HCT116 (cell line): Measurements from ENCODE around the gene CS.

Experiments used
- CEBPB ChIP-seq: IDR thresholded peaks from 2 replicates; pipeline ENCODE4 v1.6.1; 2012; ENCODE audit warnings: low read depth
- EZH2 ChIP-seq: fragments of 200-600 bp; sonication (generic); IDR thresholded peaks from 2 replicates; pipeline ENCODE4 v1.6.1; 2017; ENCODE audit warnings: antibody characterized with exemption, mixed run types
- EZH2phosphoT487 ChIP-seq: fragments of 200-600 bp; IDR thresholded peaks from 2 replicates; pipeline ENCODE4 v1.6.1; 2018; ENCODE audit warnings: antibody characterized with exemption, borderline replicate concordance
- FOSL1 ChIP-seq: IDR thresholded peaks from 2 replicates; pipeline ENCODE4 v1.6.1; 2012; ENCODE audit warnings: low read depth
- JUND ChIP-seq: IDR thresholded peaks from 2 replicates; pipeline ENCODE4 v1.6.1; 2012
- POLR2A ChIP-seq: IDR thresholded peaks from 2 replicates; pipeline ENCODE4 v1.7.0; 2011; ENCODE audit warnings: borderline replicate concordance; ENCODE audit not compliant: insufficient read depth, insufficient read length; ENCODE audit errors: extremely low read depth
- POLR2AphosphoS5 ChIP-seq: IDR thresholded peaks from 2 replicates; pipeline ENCODE4 v1.6.1; 2011; ENCODE audit warnings: mild to moderate bottlenecking, low read depth, low read length, moderate library complexity
- RAD21 ChIP-seq: IDR thresholded peaks from 2 replicates; pipeline ENCODE4 v1.6.1; 2012; ENCODE audit warnings: low read depth, mild to moderate bottlenecking
- SIN3A ChIP-seq: IDR thresholded peaks from 2 replicates; pipeline ENCODE4 v1.6.1; 2012; ENCODE audit warnings: low read depth
- YY1 ChIP-seq: IDR thresholded peaks from 2 replicates; pipeline ENCODE4 v1.6.1; 2011; ENCODE audit warnings: low read length, low read depth, moderate library complexity, mild to moderate bottlenecking; ENCODE audit not compliant: insufficient replicate concordance; ENCODE audit errors: extremely low read depth
- TF ChIP-seq, protein P1 (sequence below), 3 experiments: fragments of 200-600 bp in 1 of 3; sonication (generic) in 1 of 3; IDR thresholded peaks in 2 of 3; conservative IDR thresholded peaks in 1 of 3; 2 replicates each; pipeline ENCODE4 v1.5.1; 2012 to 2017; ENCODE audit warnings: low read depth in 2 of 3, low read length in 2 of 3, antibody characterized with exemption in 1 of 3, borderline replicate concordance in 1 of 3, control low read depth in 1 of 3, mild to moderate bottlenecking in 1 of 3, mixed read lengths in 1 of 3, mixed run types in 1 of 3, moderate library complexity in 1 of 3; ENCODE audit not compliant: insufficient read depth in 1 of 3
- TF ChIP-seq, protein P2 (sequence below): IDR thresholded peaks from 2 replicates; pipeline ENCODE4 v1.6.1; 2012
- TF ChIP-seq, protein P3 (sequence below): IDR thresholded peaks from 2 replicates; pipeline ENCODE4 v1.6.1; 2012; ENCODE audit warnings: low read depth

DNA sequence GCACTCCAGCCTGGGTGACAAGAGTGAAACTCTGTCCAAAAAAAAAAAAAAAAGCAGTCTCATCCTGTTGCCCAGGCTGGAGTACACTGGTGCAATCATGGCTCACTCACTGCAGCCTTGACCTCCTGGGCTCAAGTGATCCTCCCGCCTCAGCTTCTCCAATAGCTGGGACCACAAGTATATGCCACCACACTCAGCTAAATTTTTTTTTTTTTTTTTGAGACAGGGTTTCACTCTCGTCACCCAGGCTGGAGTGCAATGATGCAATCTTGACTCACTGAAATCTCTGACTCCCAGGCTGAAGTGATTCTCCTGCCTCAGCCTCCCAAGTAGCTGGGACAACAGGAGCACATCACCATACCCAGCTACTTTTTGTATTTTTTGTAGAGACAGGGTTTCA is 20.9 kb upstream of the CS start:
- TF ChIP-seq POLR2A: no peak
- TF ChIP-seq EZH2: no peak
- TF ChIP-seq POLR2AphosphoS5: no peak
- TF ChIP-seq, protein P1, sequence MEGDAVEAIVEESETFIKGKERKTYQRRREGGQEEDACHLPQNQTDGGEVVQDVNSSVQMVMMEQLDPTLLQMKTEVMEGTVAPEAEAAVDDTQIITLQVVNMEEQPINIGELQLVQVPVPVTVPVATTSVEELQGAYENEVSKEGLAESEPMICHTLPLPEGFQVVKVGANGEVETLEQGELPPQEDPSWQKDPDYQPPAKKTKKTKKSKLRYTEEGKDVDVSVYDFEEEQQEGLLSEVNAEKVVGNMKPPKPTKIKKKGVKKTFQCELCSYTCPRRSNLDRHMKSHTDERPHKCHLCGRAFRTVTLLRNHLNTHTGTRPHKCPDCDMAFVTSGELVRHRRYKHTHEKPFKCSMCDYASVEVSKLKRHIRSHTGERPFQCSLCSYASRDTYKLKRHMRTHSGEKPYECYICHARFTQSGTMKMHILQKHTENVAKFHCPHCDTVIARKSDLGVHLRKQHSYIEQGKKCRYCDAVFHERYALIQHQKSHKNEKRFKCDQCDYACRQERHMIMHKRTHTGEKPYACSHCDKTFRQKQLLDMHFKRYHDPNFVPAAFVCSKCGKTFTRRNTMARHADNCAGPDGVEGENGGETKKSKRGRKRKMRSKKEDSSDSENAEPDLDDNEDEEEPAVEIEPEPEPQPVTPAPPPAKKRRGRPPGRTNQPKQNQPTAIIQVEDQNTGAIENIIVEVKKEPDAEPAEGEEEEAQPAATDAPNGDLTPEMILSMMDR (IDR thresholded peaks at IDR 0.05 in 2 of 3, conservative IDR thresholded peaks at IDR 0.05 in 1 of 3; ENCODE audit: borderline replicate concordance in 1 of 3, insufficient read depth in 1 of 3, low read depth in 2 of 3, low read length in 2 of 3): no peak
- TF ChIP-seq YY1: no peak
- TF ChIP-seq SIN3A: no peak
- TF ChIP-seq, protein P2, sequence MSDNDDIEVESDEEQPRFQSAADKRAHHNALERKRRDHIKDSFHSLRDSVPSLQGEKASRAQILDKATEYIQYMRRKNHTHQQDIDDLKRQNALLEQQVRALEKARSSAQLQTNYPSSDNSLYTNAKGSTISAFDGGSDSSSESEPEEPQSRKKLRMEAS: no peak
- no peak for TF ChIP-seq FOSL1
- TF ChIP-seq EZH2phosphoT487: no peak
- TF ChIP-seq, protein P3, sequence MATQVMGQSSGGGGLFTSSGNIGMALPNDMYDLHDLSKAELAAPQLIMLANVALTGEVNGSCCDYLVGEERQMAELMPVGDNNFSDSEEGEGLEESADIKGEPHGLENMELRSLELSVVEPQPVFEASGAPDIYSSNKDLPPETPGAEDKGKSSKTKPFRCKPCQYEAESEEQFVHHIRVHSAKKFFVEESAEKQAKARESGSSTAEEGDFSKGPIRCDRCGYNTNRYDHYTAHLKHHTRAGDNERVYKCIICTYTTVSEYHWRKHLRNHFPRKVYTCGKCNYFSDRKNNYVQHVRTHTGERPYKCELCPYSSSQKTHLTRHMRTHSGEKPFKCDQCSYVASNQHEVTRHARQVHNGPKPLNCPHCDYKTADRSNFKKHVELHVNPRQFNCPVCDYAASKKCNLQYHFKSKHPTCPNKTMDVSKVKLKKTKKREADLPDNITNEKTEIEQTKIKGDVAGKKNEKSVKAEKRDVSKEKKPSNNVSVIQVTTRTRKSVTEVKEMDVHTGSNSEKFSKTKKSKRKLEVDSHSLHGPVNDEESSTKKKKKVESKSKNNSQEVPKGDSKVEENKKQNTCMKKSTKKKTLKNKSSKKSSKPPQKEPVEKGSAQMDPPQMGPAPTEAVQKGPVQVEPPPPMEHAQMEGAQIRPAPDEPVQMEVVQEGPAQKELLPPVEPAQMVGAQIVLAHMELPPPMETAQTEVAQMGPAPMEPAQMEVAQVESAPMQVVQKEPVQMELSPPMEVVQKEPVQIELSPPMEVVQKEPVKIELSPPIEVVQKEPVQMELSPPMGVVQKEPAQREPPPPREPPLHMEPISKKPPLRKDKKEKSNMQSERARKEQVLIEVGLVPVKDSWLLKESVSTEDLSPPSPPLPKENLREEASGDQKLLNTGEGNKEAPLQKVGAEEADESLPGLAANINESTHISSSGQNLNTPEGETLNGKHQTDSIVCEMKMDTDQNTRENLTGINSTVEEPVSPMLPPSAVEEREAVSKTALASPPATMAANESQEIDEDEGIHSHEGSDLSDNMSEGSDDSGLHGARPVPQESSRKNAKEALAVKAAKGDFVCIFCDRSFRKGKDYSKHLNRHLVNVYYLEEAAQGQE: no peak
- no peak for TF ChIP-seq JUND
- no peak for TF ChIP-seq RAD21
- TF ChIP-seq CEBPB: no peak; the same call in 1 of the 2 replicates
